DMS114 treated with DMSO at 0.1 percent for 48 hours (cell line): Measurements from ENCODE around the gene PCBP3.

ENCODE experiments used
- DNase-seq: peaks from one replicate; lab custom pipeline; 2025; ENCODE audit not compliant: unreplicated experiment; lab: John Stamatoyannopoulos, UW

Gene PCBP3

GRCh38 chr21:45723049-45723958, 79.8 kb downstream of the PCBP3 start:
- no peak for DNase-seq

- no peak for DNase-seq
Observed at GRCh38 chr21:45724345-45724961, 80.9 kb downstream of the PCBP3 start.

DNA sequence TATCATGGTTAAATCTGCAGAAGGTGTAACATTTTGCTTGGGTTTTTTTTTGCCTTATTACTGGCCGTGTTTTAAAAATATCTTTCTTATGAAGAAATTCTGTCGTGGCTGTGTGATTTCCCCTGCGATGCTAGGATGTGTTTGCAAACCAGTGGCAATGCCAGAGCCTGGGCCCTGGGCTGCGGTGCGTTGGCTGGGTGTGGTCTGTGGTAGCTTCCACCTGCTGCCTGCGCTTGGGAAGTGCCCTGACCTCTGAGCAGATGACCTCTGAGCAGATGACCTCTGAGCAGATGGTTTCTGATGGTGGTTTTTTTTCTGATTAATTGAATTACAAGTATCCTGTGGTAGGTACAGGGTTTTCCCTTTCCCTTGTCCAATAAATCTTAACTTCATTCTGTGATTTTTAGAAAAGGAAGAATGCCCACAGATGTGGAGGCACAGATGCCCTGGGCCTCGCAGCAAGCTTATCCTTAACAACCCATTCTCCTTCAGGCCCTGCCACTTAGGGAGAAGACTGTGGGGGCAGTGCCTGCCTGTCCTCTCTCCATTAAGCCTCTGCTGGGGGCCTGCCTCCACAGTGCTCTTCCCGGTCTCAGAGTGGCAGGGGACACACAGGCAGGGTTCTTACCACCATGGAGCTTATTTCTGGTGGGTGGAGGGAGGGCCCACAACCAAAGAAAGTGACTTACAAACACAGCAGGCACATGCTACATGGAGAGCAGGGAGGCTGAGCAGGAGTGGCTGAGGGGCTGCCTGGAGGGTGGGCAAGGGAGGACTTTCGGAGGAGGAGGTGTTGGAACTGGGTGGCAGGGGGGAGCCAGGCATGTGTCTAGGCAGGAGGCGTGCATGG, 81.7 kb downstream of the PCBP3 start:
- no peak for DNase-seq

- DNase-seq: no peak
Observed at GRCh38 chr21:45725844-45726200, 82.3 kb downstream of the PCBP3 start.

DNA sequence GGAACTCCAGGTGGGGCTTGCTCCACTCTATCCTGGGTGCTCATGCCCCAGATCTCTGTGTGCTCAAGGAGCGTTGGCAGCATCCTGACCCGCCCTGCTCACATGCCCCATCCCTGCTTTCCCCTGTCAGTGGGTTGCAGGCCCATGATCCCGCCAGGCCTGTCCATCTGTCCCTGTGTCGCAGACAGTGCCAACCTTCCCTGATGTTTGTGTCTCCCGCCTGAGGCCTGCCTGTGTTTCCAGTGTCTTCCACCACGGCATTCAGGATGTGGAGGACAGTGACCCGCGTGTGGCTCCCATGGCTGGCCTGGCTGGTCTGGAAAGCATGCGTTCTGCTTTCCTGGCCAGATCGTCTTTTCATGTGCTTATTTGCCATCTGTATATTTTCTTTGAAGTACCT, 82.9 kb downstream of the PCBP3 start:
- DNase-seq: no peak

- no peak for DNase-seq
Observed at GRCh38 chr21:45727390-45727789, 83.9 kb downstream of the PCBP3 start.

DNA sequence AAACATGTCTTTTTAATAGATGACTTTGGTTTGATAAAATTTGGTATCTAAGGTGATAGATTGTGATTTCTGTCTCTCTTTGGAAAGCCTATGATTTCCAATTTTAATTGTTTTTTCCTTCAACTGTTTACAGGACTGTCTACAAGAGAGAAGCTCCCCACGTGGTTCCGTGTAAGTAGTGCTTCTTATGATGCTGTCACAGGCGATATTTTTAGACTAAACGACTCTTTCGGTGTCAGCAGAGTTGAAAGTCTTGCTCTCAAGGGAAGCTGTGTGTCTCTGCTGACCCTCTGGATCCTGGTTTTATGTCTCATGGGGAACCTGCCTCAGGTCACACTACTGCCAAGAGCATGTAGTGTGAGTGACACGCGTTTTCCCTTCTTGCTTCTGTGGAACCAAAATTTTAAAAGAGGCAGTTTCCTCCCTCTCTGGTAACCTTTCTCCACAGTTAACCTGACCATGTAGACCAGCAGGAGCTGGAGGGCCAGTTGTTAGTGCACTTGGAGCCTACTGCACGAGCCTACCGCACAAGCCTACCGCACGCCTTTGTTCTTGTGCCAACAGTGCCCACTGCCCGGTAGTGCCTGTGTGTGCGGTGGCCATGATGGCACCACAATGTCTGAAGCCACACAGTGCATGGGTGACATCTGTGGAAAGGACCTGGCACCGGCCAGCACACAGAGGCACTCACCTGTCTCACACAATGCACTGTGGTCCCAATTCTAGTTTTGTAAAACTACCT, 91.9 kb downstream of the PCBP3 start:
- DNase-seq: no peak

DNA sequence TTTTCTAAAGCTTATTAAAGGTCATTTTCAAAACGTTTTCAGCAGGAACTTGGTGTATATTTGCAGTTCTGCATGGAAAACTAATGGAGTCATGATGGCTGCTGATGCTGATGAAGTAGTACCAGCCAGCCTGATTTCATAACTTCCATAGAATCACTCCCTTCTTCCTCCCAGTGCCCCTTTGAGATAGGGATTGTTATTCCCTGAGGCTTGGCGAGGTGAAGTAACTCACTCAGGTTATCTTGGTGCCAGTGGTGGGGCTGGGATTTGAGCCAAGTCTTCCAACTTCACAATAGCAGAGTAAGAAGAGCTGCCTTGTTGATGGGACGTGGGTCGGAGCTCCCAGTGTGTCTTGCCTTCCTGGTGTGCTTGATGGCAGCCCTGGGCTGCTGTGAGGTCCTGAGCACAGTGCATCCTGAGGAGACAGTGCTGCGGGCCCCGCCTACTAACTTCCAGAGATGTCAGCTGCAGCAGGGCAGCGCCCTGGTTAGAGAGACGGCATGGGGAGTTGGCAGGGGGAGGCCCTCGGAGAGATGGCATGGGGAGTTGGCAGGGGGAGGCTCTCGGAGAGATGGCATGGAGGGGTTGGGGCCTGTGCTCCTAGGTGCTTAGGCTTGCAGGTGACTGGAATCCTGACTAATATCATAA, 92.6 kb downstream of the PCBP3 start:
- no peak for DNase-seq

DNA sequence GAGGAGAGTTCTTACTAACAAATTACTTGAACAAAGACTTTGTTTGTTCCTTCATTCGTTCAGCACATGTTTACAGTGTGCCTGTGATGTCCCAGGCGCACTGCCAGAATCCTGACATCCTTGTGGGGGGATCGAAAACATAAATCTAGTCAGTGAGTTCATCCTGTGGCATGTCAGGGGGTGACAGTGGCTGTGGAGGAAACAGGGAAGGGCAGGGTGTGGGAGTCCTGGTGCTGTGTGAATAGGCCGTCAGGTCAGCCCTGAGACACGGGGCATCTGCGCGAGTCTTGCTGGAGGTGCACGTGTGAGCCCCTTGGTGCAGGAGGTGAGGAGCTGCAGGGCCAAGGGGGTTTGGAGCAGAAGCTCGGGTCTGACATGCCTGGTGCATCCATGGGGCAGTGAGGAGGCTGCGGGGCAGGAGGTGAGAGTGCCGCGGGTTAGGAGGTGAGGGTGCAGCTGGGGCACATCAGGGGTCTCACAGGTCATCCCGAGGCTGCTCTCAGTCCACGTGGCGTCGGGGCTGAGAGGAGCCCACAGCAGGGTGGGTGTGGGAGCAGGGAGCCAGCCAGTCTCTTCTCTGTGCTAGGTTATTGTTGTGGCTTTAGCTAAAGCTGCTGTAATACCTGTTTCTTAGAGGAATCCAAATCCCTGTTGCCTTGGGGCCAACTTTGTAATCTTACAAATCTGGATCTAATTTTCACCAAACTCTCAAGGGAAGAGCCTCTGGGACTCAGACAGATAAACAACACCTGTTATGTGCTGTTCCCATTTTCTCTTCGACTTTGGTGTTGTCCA, 93.4 kb downstream of the PCBP3 start:
- DNase-seq: no peak

- DNase-seq: no peak
Observed at GRCh38 chr21:45737485-45738166, 94.1 kb downstream of the PCBP3 start.

GRCh38 chr21:45739218-45740087, 95.9 kb downstream of the PCBP3 start:
- DNase-seq: no peak

- no peak for DNase-seq
Observed at GRCh38 chr21:45740088-45740440, 96.5 kb downstream of the PCBP3 start.

GRCh38 chr21:45740491-45741357, 97.2 kb downstream of the PCBP3 start:
- no peak for DNase-seq

- DNase-seq: no peak
Observed at GRCh38 chr21:45741691-45742090, 98.2 kb downstream of the PCBP3 start.

DNA sequence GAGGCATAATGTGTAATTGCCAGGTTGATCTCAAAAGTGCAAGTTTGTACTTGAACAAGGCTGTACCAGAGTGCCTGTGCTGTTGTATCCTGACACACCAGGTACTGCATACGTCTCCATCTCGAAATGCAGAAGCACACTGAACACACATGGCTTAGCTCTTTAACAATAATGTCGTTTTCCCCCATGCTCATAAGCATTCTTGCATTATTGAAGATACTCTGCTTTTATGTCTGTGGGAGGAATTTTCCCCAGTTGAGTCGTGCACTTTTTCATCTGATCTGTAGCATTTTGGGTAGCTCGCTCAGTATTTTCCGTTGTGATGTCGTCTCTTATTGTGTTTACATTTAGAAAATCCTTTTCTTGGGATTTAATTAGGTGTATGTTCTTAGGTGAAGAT, 98.7 kb downstream of the PCBP3 start:
- DNase-seq: no peak

GRCh38 chr21:45745256-45745655, 101.7 kb downstream of the PCBP3 start:
- DNase-seq: no peak

DNA sequence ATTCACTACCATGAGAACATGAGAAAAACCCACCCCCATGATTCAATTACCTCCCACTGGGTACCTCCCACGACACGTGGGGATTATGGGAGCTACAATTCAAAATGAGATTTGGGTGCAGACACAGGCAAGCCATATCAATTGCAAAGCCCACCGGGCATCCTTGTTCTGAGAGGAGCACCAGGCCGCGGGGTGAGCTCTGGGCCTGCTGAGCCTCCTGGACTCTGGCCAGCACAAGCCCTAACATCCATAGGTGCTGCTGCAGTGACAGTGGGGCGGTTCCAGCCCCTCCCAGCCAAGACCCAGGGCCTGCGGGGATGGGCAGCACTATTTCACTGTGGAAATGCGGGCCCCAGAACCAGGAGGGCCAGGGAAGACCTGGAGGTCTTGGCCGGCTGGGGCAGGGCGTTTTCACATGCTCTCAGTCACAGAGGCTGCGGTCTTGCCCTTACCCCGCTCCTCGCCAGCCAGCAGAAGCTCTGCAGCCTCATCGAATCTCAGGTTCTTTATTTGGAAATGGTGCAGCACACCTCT, 103.8 kb downstream of the PCBP3 start:
- DNase-seq: no peak
